Ramos (cell line): Measurements from ENCODE around the gene EXPH5.

Experiments
- in situ Hi-C: fragments of 300-500 bp; cut with MboI; formaldehyde crosslinking; loops from one replicate; pipeline ENCODE4 v1.14.3; 2022; ENCODE audit warnings: low sequenced_read_pairs; ENCODE audit not compliant: unreplicated experiment

EXPH5 gene

GRCh38 chr11:108569896-108570295, 23.7 kb downstream of the EXPH5 start:
- in situ Hi-C loops = no loop called here

GRCh38 chr11:108568195-108568858, 25.2 kb downstream of the EXPH5 start:
- in situ Hi-C loops = no loop called here

DNA sequence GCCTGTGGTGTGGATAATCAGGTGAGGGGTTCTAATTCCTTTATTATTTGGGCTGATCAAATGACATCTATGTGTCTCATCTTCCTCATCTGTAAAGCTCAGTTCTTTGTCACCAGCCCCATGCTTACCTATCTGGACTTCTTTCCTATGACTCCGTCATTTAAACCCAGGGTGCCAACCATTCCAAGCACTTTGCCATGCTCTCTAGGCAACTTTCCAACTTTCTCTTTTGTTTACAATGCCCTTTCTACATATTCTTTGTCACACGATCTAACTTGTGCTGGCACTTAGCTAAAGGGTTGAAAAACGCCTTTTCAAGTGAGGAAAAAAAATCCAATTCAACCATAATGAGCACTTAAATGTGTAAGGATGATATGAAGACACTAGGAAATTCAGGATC, 27.9 kb downstream of the EXPH5 start:
- in situ Hi-C loops = no loop called here

- in situ Hi-C loops = no loop called here
Observed at GRCh38 chr11:108562746-108563581, 30.6 kb downstream of the EXPH5 start.

- in situ Hi-C loops = no loop called here
Observed at GRCh38 chr11:108561535-108561991, 32.0 kb downstream of the EXPH5 start.

- in situ Hi-C loops = no loop called here
Observed at GRCh38 chr11:108559904-108560303, 33.7 kb downstream of the EXPH5 start.

DNA sequence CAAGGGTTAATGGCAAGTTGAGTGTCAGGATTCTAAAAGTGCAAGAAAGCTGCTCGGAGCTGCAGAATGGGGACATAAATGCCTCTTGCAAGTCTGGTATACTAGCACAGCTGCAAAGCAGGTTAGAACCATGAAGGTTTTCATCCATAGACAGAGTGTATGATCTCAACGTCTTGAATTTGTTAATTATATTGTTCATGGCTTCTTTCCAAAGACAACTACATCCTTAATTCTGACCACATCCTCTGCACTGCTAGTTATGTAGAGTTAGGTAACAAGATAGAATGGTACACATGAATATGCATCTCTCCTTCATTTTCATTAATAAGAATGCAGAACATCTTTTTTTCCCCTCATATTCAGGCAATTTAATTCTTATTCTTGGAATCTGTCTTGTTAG, 34.2 kb downstream of the EXPH5 start:
- in situ Hi-C loops = no loop called here

- in situ Hi-C loops = no loop called here
Observed at GRCh38 chr11:108558222-108558621, 35.3 kb downstream of the EXPH5 start.

GRCh38 chr11:108556019-108556418, 37.5 kb downstream of the EXPH5 start:
- in situ Hi-C loops = no loop called here

DNA sequence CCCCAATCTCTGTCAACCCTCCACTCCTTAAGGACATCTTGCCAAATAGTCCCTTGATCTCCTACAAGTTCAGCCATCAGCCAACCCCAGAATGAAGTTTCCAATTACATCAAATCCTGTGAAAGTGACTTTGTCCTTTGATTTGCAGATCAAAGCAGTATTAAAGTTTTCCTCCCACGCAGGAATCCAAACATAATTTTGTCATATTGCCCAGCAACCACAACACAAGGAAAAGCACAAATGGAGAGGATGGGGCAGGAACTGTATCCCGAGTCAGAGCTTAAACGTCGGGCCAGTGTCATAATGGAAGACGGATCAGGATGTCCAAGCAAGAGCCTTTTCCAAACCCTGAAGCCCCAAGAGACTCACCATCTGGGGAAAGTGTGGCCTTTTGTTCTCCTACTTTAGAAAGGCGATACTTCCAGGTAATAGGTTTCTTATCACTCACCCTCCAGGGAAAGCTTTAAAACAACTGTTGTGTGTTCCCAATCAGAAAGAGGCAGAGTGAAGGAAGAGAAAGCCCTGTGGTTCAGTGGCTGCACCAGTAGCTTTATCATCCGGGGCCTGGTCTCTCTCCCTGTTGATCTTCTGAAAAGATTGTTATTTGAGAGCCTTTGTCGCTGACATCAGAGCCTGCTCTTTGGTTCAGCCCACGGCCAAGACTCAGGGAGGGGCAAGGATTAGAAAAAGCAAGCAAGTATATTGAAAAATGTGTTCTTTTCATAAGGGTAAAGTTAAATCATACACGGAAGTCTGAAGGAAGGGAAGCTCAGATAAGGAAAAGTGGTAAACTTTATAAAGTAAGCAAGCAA, 41.7 kb downstream of the EXPH5 start:
- in situ Hi-C loops = no loop called here

DNA sequence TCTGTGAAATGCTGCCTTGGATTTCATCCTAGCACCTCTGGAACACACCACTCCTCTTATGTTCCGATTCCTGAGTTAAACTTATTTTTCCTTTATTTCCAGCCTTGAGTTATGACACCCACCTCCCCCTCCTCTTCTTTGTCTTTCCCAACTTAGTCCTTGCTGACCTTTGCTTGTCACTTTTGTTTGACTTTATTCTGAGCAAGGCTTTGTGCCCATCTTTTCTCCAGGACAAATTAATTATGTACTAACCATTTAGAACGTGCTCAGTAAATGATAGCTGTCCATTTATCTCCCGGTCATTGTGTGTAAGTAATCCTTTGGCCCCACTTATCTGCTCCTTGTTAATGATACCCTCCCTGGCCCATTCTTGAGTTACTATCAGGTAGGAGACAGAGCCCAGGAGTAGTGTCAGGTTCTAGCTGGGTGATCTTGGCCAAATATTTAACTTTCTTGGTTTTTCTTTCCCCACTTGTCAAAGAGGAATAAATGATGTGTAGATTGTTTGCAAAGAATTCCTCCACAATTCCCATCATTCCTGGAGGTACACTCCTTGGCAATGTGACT, 44.2 kb downstream of the EXPH5 start:
- in situ Hi-C loops = no loop called here

DNA sequence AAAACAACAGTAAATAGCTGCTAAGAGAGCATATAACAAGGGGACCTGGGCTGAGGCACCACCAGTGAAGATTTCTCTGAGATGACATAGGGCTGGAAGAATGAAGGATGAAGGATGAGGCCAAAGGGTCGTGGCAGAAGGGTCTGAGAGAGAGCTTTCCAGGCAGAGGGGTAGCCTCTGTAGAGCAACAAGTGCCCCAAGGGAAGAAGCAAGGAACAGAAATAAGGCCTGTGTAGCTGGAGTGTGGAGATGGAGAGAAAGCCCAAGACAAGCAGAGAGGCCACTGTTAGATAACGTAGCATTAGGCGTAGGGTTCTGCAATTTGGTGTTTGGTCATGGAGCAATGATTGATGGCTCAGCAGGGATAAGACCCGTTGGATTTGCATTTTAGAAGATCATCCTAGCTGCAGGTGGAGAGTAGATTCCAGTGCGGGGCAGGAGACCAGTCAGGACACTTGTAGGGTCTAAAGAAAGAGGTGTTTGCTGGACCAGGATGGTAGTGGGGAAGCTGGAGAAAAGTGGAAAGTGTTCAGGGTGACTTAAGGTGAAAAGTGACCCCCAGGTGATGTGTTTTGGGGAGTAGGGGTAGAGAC, 47.6 kb downstream of the EXPH5 start:
- in situ Hi-C loops = no loop called here

DNA sequence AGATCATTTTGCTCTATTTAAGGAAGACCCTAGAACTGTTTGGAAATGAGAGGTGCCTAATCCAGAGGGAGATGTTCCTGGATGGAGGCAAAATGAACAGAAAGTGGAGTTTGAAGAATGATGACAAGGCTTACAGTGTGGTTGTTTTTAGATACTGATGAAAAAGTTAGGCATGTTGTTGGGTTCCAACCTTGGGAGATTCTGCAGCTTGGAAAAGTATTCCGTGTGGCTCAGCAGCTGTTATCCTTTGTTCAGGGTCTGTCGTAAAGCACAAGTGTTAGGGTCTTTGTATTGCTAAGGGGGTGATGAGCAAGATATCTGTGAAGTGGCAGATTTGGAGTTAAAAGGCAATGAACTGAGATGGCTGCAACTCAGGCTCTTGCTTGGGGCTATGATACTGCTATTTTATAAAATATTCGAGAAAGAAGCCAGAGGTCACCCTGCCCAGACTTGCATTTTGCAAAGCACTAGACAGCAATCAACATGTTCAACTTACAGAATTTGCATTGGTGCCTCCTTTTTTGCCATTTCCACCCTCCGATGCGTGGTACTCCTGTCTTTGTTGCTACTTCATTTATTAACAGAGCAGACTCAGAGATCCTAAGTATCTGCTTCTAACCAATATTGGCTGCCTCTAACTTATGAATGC, 50.1 kb downstream of the EXPH5 start:
- in situ Hi-C loops = no loop called here

- in situ Hi-C loops = no loop called here
Observed at GRCh38 chr11:108541531-108541930, 52.0 kb downstream of the EXPH5 start.

GRCh38 chr11:108538502-108538901, 55.1 kb downstream of the EXPH5 start:
- in situ Hi-C loops = no loop called here

DNA sequence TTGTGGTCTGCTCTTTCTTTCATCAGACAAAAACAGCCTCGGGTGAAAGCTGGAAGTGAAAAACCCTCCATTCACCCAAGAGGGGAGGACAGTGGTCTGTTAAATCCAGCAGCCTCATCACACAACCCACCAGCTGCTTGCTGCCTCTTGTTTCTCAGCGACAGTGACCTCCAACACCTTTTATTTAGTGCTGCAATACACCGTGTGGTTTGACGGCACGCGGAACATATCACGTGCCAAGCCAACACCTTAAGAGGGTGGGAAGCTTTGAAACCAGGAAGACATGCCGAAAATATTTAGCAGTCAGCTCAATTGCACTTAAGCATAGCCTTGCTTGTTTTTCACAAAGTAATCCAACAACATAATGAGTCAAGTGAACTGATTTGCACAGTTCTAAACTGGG, 55.5 kb downstream of the EXPH5 start:
- in situ Hi-C loops = no loop called here

GRCh38 chr11:108536783-108537182, 56.8 kb downstream of the EXPH5 start:
- in situ Hi-C loops = no loop called here

GRCh38 chr11:108535384-108535955, 58.1 kb downstream of the EXPH5 start:
- in situ Hi-C loops = no loop called here

GRCh38 chr11:108534274-108534882, 59.2 kb downstream of the EXPH5 start:
- in situ Hi-C loops = no loop called here
